NCI-H2029 treated with DMSO at 0.1 percent for 48 hours (cell line): ENCODE measurements around the gene PTPRD.

Experiments
- DNase-seq: peaks from one replicate; lab custom pipeline; 2025; lab: John Stamatoyannopoulos, UW

The PTPRD gene

DNA sequence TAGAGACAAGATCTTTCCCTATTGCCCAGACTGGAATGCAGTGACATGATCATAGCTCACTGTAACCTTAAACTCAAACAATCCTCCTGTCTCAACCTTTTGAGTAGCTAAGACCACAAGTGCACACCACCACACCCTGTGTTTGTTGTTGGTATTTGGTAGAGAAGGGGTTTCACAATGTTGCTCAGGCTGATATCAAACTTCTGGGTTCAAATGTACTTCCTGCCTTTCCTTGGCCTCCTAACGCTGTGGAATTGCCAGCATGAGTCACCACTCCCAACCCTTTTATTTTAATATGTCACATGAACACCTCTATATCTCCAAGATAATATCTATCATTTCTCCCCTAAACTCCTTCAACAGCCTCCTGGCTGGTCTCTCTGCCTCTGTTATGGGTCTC lies 719.0 kb downstream of the PTPRD start:
- no peak for DNase-seq

DNA sequence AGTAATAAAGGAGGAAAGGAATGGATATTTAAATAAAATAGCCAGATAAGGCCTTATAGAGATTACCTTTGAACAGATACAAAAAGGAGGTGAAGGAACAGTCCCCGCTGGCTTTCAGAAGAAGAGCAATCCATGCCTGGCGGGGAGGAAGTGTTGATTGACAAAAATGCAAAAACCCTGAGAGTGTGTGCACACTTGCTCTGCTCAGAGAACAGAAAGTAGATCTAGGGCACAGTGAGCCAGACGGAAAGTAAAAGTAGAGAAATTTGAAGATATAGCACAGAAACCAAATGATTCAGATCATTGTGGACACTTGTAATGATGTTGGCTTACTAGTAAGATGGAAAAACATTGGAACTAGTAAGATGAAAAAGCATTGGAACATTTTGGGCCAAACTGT lies 720.6 kb downstream of the PTPRD start:
- DNase-seq: no peak

DNA sequence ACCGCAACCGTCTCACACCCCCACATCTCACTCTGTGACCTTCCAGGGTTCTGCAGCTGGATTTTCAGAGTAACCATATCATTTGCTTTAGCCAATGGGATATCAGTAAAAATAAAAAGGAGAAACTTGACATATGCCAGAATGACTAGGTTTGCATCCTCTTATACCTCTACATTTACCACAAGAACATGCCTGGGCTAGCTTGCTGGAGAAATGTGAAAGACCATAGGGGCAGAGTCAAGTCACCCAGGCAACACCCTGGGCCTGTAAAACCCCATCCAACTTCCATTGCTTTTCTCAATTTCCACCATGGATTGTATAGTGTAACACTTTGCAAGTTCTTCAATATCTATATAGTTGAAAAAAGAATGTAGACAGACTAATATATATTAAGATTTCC lies 731.1 kb downstream of the PTPRD start:
- no peak for DNase-seq

DNA sequence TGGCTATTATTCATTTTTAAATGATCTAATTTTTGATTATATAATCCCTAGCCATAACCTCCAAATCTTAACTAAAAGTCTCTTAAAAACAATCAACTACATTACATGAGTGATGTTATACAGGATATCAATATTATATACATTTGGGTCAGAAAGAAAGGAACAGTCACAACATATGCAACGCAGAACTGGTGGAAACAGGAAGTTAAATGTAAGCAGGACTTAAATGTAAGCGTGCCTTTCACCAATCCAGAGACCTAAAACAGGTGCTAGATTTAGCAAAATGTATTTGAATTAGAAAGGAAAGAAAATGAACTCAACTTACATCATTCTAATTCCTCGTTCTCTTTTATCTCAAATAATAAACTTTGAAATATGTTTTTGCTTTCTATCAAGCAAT lies 738.5 kb downstream of the PTPRD start:
- DNase-seq: no peak

- DNase-seq: no peak
These were observed 750.5 kb downstream of the PTPRD start for GRCh38 chr9:9862235-9862810.

DNA sequence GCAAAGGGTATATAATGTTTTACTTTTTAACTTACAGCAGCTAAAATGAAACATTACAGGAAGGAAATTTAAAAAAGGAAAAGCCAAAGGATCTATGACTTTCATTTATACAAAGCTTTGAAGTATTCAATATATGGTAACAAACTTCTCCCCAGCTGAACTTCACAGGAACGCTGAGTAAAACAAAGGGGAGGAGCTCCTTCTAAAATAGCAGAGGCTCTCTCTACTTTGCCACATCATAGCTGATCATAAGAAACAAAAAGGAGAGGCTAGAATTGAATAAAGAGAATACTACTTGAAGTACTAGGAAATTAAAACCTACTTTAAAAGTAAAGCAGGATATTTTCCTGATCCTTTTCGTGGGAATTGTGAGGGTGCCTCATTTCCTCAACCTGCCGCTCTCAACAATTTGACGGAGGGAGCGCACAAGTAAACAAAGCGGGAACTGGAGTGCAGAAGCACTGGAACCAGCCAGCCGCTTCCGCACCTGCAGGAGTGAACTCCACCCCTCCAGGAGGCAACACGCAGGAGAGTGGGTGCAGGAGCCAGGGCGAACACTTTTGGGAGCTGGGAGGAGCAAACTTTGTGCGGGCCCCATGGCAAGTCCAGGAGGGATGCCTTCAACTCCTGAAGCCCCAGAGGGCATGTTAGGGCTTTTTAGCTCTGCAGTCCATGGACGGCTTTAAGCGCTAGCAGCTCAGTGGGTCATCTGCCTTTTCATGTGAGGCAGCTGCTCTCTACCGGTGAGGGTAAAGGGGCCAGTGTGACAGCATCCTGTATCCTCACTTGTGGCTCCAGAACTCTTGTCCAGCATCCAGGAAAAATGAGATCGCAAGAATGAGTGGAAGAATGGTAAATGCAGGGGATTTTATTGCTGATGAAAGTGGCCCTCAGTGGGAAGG lies 757.4 kb downstream of the PTPRD start:
- DNase-seq: peak; percentile 21

DNA sequence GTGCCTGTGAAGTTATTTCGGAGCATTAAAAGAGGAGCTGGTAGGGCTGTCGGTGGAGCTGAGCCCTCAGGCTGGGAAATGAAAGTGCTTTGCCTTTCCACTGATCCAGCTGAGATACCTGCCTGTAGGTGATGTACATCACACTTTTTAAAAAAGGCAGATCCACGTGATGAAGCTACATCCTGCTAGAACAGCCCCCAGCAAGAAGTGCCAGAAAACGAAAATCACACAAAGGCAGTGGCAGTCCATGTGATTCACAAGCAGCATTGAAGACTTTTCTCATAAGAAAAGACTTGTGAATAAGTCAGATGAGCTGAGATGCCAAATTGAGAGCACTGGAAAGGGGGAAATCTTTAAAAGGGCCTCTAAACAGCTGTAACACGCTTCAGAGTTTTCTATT lies 765.1 kb downstream of the PTPRD start:
- no peak for DNase-seq

- DNase-seq: no peak
These were observed 766.2 kb downstream of the PTPRD start for GRCh38 chr9:9846557-9846956.

- no peak for DNase-seq
These were observed 792.4 kb downstream of the PTPRD start for GRCh38 chr9:9820436-9820835.

DNA sequence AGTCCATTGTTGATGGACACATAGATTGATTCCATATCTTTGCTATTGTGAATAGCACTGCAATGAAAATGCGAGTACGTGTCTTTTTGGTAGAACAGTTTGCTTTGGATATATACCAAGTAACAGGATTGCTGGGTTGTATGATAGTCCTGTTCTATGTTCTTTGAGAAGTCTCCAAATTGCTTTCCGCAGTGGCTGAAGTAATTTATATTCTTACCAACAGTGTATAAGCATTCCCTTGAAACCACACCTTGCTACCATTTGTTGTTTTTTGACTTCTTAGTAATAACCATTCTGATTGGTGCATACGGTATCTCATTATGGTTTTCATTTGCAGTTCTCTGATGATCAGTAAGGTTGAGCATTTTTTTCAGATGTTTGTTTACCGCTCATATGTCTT lies 792.9 kb downstream of the PTPRD start:
- no peak for DNase-seq

- no peak for DNase-seq
These were observed 795.6 kb downstream of the PTPRD start for GRCh38 chr9:9817176-9817575.

- DNase-seq: no peak
These were observed 808.7 kb downstream of the PTPRD start for GRCh38 chr9:9804109-9804508.

DNA sequence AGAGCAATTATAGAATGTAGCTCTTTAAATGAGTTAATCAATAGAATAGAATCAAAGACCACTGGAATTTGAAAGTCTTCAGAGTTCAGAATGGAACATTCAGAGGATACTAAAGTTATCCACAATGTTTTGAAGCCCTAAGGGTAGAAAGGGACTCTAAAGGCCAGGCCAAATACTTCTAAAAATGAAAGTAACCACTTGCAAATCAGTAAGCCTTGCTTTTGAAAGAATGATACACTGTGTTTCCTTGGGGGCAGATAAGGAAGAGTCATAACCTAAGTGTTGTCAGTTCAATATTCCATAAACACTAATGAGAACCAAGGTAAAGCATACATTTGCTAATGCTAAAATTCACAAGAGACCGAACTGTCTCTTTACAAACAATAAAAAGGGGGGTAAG lies 813.5 kb downstream of the PTPRD start:
- DNase-seq: no peak

DNA sequence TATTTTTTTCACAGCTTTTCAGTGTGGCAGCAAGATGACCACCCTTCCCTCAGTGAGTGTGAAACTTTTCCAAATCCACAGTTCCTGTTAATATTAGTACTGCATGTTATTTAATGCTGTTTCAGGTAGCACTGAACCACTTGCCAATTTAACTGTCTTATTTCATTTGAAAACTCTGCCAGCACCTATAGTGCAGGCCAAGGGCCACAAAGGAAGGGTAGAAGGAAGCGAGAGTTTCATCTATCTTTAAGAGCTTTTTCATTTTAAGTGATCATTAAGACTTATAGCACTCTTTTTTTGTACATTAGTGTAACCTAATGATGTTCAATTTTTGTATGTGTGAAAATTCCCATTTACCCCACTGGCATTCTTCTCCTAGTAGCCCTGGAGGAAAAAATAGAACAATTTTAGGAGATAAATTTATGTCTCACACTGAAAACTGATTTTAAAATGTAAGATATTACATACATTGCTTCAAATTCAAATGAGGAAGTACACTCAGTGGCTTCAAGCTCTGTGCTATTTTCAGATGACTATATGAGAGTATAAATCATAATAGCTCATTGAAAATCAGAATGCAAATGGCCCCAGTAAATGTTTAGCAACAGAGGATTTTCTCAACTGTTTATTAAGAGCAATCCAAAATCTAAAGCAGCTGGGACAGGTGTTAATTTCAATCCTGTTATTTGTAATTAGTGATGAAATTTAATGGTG lies 820.5 kb downstream of the PTPRD start:
- no peak for DNase-seq

DNA sequence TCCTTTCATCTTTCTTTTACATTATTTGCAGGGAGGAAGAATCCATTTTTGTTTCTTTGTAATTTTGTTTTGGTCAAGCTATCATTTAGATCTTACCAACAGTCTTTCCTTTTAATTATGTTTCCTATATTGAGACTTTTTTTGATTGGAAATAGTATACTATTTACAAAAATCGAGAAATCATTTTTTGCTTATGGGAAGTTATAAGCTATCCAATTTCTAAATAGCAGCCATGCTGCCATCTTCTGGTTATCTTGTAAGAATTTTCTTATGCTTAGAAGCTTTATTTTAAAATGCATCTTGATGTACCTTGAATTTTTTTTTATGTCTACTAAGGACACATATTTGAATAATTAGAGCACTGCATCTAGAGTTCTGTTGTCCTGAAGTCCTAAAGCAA lies 821.2 kb downstream of the PTPRD start:
- DNase-seq: no peak

DNA sequence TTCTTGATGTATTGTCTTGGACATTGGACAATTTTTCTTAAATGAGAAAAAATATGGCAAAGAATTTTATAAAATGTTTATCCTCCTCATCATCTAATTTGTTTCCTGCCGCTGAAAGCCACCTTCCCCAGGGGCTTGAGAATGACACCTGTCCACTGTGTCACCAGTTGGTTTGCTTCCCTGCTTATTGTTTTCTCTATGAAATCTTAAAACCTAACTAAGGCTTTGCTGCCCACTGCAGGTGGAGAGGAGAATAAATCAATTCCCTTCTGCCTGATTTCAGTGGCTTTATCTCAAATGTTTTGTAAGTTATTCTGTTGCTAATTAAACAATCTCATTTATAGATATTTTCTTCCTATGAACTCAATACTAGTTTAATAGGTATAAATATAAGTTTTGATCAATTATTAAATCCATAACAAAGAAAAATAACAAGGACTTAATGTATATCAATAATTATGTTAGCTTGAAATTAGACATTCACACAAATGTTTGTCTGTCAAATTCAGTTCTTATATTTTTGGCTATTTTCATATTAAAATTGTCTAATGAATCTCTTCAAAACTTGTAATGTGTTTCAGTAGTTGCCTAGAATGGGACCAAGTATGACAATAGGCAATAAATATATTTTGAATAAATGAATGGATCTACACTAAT lies 822.5 kb downstream of the PTPRD start:
- no peak for DNase-seq

DNA sequence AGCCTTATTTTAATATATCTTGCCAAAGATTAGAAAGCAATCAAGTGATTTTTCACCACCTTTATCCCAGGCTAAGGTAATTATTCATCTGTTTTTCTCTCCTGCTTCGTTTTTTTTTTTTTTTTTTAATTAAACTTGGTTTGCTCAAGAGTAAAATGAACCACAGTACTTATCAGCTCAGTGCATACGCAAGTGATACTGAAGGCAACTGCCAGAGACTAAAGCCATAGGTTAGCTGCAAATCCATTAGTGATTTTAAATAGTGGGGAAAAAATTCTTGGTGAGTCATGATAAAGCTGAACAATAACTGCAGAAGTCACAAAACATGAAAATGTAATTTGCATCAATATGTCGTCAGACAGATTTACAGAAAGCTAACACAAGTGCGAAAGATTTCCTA lies 829.1 kb downstream of the PTPRD start:
- DNase-seq: no peak

- no peak for DNase-seq
These were observed 829.6 kb downstream of the PTPRD start for GRCh38 chr9:9783211-9783610.

DNA sequence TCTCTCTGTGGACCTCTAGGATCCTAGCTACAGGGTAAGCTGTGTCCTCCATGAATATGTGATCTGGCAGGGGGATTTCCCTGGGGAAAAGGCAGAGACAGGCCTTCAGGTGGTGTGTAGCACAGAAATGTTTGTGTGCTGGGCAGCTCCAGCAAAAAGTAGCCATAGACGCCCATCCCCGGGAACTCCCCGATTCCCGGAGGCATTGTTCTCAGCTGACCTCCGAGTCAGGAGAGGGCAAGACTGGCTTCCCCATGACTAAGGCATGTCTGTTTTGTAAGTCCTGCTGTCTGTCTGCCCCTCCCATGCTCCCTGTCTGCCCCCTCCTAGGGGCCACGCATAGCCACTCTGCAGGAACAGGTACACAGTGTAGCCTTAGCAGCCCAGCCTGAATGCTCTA lies 834.5 kb downstream of the PTPRD start:
- DNase-seq: no peak

DNA sequence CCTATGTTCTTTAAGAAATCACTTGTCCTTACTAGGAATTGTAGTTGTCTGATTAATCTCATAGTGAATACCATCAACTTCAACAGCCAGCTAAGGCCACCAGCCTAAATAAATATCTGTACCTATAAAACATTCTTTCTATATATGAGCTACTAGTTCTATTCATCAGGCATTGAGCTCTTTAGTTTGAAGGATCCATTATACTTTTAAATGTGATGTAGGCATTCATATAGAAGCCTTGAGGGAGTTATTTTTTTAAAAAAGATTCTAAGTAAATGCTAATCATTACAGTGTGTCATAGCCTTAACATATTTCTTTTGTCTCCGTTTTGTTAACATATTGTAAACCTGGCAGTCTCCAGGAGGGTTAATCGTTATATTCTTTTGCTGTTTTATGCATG lies 838.3 kb downstream of the PTPRD start:
- no peak for DNase-seq

GRCh38 chr9:9771314-9771713 lies 841.5 kb downstream of the PTPRD start:
- no peak for DNase-seq

DNA sequence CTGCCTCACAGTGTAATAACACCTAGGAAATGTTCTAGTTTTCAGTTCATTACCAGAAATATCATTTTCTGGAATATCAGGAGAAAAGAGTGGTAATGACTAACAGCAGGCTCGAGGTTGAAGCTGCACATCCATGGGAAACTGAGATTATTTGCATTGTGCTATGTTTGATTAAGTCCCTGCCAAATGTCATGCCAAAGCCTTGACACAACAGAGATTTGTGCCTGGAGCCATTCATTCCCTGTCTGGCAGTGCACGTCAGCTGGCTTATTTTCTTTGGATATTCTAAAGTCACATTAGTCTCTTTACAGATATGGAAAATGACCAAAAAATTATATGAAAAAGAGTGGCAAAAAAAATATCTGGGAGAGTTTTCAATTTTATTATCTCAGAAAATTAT lies 848.0 kb downstream of the PTPRD start:
- no peak for DNase-seq

GRCh38 chr9:9754186-9754585 lies 858.6 kb downstream of the PTPRD start:
- DNase-seq: no peak
